NCI-H82 (cell line): ENCODE measurements around the gene ANKIB1.

Source experiments
- DNase-seq: peaks from one replicate; lab custom pipeline; 2025; lab: John Stamatoyannopoulos, UW

Gene ANKIB1

GRCh38 chr7:92266415-92267241 is 20.9 kb downstream of the ANKIB1 start:
- no peak for DNase-seq

- no peak for DNase-seq
These were observed 23.1 kb downstream of the ANKIB1 start for GRCh38 chr7:92268921-92269320.

GRCh38 chr7:92275327-92275726 is 29.6 kb downstream of the ANKIB1 start:
- no peak for DNase-seq

- no peak for DNase-seq
These were observed 30.7 kb downstream of the ANKIB1 start for GRCh38 chr7:92276460-92276864.

- DNase-seq, result peak; percentile 7
These were observed 33.7 kb downstream of the ANKIB1 start for GRCh38 chr7:92279396-92280031.

GRCh38 chr7:92281031-92281430 is 35.3 kb downstream of the ANKIB1 start:
- DNase-seq, result no peak

GRCh38 chr7:92282221-92282814 is 36.5 kb downstream of the ANKIB1 start:
- DNase-seq, result no peak

- no peak for DNase-seq
These were observed 37.2 kb downstream of the ANKIB1 start for GRCh38 chr7:92282930-92283329.

GRCh38 chr7:92289321-92289720 is 43.5 kb downstream of the ANKIB1 start:
- DNase-seq, result no peak

- peak; percentile 73 for DNase-seq
These were observed 47.2 kb downstream of the ANKIB1 start for GRCh38 chr7:92292981-92293380.

- no peak for DNase-seq
These were observed 48.3 kb downstream of the ANKIB1 start for GRCh38 chr7:92293896-92294590.

GRCh38 chr7:92295391-92295790 is 49.6 kb downstream of the ANKIB1 start:
- no peak for DNase-seq

- no peak for DNase-seq
These were observed 50.5 kb downstream of the ANKIB1 start for GRCh38 chr7:92296235-92296634.

GRCh38 chr7:92296880-92297445 is 51.2 kb downstream of the ANKIB1 start:
- DNase-seq, result no peak

GRCh38 chr7:92297736-92298135 is 52.0 kb downstream of the ANKIB1 start:
- no peak for DNase-seq

GRCh38 chr7:92303761-92304160 is 58.0 kb downstream of the ANKIB1 start:
- DNase-seq, result no peak

- no peak for DNase-seq
These were observed 58.7 kb downstream of the ANKIB1 start for GRCh38 chr7:92304406-92304893.

- DNase-seq, result peak; percentile 50
These were observed 60.4 kb downstream of the ANKIB1 start for GRCh38 chr7:92306153-92306552.

GRCh38 chr7:92313055-92313454 is 67.3 kb downstream of the ANKIB1 start:
- no peak for DNase-seq

GRCh38 chr7:92319243-92319642 is 73.5 kb downstream of the ANKIB1 start:
- DNase-seq, result no peak

GRCh38 chr7:92325173-92325572 is 79.4 kb downstream of the ANKIB1 start:
- DNase-seq, result no peak

GRCh38 chr7:92325858-92326257 is 80.1 kb downstream of the ANKIB1 start:
- no peak for DNase-seq
